ENCODE measurements around the gene AFF3. TPM values are rescaled to one million over a fixed set of nuclear protein-coding genes. Genes with fewer than 3 reads are reported as not detected.
A peak's percentile ranks its signal among the peaks of the same experiment; 100 is the strongest.

The AFF3 gene
- total RNA-seq, 1 donor from 2014 or later, result 44.6 TPM

DNA sequence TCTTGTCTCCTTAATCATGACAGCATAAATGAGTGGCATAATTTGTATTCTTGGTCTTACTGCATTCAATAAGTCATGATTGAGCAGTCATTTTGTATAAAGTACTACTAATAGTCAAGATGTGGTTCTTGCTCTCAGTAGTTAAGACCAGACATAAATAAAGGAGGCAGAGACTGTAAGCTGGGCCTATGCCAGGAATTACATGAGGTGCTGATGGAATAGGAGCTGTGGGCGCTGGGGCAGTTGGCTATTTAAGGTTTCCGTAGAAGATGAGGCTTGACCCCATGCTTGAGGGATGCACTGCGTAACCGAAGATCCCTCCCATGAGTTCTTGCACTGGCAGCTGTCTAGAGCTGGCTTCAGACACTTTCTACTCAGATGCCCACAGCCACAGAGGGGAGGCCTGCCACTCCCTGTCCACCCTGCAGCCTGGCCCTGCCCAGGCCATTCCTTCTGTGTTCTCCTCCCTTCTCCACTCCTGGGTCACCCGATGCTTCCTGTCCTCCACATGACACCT, 501.7 kb downstream of the AFF3 start:
- peaks cover 8% of the 10 kb centered on the region for H3K4me1 ChIP-seq
- H3K36me3 ChIP-seq, result no peaks in the 10 kb centered on the region
- ATAC-seq (no peak), DNase-seq (no peak)
- H3K27ac ChIP-seq, result no peak overlapping the region
- no peaks in the 10 kb centered on the region for H3K9me3 ChIP-seq
- H3K27me3 ChIP-seq, result no peaks in the 10 kb centered on the region
- intact Hi-C loops (cut with DNase I), result no loop called here
- TF ChIP-seq, protein P1, sequence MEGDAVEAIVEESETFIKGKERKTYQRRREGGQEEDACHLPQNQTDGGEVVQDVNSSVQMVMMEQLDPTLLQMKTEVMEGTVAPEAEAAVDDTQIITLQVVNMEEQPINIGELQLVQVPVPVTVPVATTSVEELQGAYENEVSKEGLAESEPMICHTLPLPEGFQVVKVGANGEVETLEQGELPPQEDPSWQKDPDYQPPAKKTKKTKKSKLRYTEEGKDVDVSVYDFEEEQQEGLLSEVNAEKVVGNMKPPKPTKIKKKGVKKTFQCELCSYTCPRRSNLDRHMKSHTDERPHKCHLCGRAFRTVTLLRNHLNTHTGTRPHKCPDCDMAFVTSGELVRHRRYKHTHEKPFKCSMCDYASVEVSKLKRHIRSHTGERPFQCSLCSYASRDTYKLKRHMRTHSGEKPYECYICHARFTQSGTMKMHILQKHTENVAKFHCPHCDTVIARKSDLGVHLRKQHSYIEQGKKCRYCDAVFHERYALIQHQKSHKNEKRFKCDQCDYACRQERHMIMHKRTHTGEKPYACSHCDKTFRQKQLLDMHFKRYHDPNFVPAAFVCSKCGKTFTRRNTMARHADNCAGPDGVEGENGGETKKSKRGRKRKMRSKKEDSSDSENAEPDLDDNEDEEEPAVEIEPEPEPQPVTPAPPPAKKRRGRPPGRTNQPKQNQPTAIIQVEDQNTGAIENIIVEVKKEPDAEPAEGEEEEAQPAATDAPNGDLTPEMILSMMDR (IDR thresholded peaks at IDR 0.05), result no peak
- no peak overlapping the region for H3K4me3 ChIP-seq

DNA sequence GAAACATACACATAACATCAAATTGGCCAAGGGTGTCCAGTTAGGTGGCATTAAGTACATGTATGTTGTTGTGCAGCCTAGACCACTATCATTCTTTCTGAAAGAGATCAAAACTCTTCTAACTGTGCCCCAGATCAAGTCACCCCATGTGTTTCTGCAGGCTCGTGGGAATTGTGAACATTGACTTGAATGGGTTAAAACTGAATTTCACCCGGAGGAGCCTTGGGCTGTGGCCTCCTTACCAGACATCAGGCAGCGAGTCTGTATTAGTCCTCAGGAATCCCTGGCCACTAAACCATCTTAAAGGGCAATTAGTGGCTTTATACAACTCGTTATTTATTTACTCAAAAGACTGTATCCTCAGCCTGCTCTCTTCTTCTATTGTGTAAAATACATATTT, 503.6 kb downstream of the AFF3 start:
- Histone ChIP-seq H3K27me3 (no peaks in the 10 kb centered on the region), H3K4me1 (peaks cover 8% of the 10 kb centered on the region), H3K4me3 (no peak overlapping the region), H3K9me3 (no peaks in the 10 kb centered on the region), H3K36me3 (no peaks in the 10 kb centered on the region), H3K27ac (no peak overlapping the region)
- intact Hi-C loops (cut with DNase I), result no loop called here
- no peak for ATAC-seq
- TF ChIP-seq, protein P1 (IDR thresholded peaks at IDR 0.05), result no peak
- no peak for DNase-seq

- Histone ChIP-seq H3K27ac (no peak overlapping the region), H3K36me3 (no peaks in the 10 kb centered on the region), H3K27me3 (no peaks in the 10 kb centered on the region), H3K4me1 (peaks cover 8% of the 10 kb centered on the region), H3K4me3 (no peak overlapping the region), H3K9me3 (no peaks in the 10 kb centered on the region)
- TF ChIP-seq, protein P1 (IDR thresholded peaks at IDR 0.05), result no peak
- ATAC-seq (no peak), DNase-seq (no peak)
- intact Hi-C loops (cut with DNase I), result no loop called here
Measured at GRCh38 chr2:99637159-99637697, 505.2 kb downstream of the AFF3 start.

DNA sequence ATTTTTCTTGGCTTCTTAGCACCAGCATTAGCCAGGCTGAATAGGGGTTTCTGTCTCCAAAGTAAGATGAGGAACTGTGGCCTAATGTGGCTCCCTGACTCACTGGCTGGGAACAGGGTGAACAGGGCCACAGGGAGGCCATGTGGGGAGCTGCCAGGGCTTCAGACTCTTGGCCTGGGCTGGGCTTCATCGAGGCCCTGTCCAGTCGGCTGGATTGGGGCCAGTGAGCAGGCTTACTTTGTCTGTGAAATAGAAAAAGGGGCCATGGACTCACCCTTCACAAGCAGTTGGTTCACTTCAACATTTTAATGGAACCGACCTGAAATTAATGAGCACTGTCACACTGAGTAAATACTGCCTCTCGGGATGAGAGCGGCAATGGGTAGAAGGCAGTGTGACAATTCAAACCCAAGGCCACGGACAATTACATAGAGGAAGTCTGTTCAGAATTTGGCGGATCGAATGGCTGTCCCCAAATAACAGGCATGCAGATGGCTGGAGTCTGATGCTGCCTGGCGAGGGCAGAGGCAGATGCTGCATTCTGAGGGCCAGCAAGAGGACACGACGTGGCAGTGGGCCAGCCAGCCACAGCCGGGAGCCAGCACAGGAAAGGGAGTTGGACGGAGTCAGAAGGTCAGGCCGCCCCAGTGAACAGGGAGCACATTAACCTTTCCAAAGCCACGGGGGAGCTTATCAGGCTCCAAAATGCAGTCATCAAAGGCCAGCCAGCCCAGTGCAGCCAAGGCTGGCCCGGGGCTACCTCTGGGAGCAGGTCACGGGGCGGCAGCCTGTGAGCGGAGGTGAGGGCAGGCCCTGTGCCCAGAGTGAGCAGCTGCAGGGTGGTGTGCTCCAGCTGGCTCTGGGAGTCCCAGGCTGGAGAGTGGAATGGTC, 506.0 kb downstream of the AFF3 start:
- no peak overlapping the region for H3K27ac ChIP-seq
- DNase-seq (peak; percentile 74), ATAC-seq (peak; percentile 65)
- no peaks in the 10 kb centered on the region for H3K9me3 ChIP-seq
- intact Hi-C loops (cut with DNase I), result no loop called here
- TF ChIP-seq, protein P1 (IDR thresholded peaks at IDR 0.05), result no peak
- no peaks in the 10 kb centered on the region for H3K27me3 ChIP-seq
- H3K36me3 ChIP-seq, result no peaks in the 10 kb centered on the region
- no peak overlapping the region for H3K4me3 ChIP-seq
- peaks cover 8% of the 10 kb centered on the region for H3K4me1 ChIP-seq

GRCh38 chr2:99635710-99636109, 506.7 kb downstream of the AFF3 start:
- TF ChIP-seq, protein P1 (IDR thresholded peaks at IDR 0.05), result no peak
- Histone ChIP-seq H3K4me3 (no peak overlapping the region), H3K9me3 (no peaks in the 10 kb centered on the region), H3K27me3 (no peaks in the 10 kb centered on the region), H3K27ac (no peak overlapping the region), H3K36me3 (no peaks in the 10 kb centered on the region), H3K4me1 (peaks cover 8% of the 10 kb centered on the region)
- ATAC-seq (no peak), DNase-seq (no peak)
- intact Hi-C loops (cut with DNase I), result no loop called here
